DMS79 treated with DMSO at 0.1 percent for 48 hours (cell line): ENCODE data around the gene LDLRAD2.

ENCODE experiments used
- DNase-seq: peaks from one replicate; lab custom pipeline; 2025; lab: John Stamatoyannopoulos, UW

Gene LDLRAD2

DNA sequence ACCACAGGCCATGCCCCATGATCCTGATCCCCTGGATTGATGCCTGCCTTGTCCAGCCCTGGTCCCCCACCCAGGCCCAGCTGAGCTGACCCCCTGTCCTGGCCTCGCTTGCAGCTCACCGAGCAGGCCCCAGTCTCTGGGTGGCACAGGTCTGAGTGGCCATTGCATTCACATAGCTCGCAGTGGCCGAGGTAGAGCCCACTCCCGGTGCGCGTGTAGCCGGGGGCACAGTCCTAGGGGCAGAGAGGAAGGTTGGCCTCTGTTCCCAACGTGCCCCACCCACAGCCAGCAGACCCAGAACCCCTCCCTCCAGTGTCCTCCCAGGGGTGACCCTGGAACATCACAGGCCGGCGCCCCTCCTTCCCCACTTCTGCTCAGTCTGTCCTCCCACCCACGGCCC, 51.9 kb downstream of the LDLRAD2 start:
- no peak for DNase-seq

DNA sequence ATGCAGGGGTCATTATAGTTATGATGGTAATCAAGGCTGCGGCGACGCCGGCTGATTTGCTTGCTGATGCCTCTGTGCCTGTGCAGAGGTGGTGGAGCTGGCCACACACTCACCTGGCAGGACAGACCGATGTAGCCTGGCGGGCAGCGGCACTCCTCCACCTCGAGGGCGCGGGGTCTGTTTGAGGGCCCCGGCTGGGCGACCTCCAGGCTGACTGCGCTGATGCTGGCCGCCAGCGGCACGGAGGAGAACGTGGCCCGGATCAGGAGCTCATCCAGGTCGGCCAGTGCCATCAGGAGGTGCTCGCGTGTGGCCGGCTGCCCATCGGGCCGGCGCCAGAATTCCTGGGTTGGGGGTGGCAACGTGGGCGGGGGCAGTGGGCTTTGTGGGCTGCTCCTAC, 52.7 kb downstream of the LDLRAD2 start:
- DNase-seq = no peak

DNA sequence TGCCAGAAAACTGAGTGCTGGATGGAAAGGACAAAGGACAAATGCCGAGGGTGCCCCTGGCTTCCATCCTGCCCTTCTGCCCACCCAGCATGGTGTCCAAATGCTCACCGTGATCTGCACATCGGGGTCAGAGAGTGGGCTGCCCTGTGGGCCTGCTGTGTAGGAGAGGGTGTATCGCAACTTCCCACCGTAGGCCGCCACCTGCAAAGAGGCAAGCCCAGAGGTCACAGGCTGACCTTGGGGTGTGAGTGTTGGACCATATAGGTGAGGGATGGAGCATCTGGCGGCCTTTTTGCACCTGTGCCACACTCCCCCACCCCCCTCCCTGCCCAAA, 53.5 kb downstream of the LDLRAD2 start:
- DNase-seq = no peak

DNA sequence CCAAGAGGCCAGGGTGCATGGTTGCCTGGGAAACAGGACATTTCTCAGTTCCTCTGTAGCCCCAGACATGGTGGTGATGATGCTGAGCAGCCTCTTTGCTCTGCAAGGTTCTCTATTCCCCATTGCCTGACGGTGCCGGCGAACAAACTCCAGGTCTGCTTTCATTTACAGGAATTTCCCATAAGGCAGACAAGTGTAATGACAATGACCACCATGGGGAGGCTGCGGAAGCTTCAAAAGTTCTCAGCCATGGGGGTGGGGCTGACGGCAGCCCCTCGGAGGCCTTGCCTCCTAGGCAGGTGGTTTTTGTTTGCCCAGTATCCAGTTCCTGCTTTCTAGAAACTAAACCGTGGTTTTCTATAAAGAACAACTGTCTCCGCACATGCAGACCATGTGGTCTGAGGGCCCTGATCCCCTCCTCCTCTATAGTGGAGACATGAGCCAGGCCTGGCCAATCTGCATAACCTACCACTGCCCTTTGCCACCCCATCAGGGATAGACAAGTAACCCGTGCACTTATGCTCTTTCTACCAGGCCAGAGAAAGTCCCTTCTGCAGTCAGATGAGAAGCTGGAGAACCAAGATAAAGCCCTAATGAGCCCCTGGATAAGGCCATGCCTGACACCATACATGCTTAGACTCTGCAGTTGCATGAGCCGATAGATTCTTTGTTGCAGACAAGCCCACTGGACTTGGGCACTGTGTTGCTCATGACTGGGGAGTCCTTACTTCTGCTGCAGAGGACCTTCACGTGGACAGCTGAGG, 54.1 kb downstream of the LDLRAD2 start:
- no peak for DNase-seq

DNA sequence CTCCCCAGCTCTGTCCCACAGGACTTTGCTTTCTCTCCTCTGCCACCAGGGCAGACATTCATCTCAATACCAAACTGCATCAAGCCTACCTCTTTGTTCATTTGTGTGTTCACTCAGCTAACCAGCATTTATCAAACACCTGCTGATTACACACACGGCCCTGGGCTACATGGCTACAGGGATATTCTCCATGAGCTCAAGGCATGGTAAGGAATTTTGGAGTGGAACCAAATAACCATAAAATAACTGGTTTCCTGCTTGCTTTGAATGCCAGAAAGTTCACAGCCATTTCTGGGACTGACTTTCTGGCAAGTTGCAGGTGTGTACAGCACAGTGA, 54.6 kb downstream of the LDLRAD2 start:
- DNase-seq = no peak

DNA sequence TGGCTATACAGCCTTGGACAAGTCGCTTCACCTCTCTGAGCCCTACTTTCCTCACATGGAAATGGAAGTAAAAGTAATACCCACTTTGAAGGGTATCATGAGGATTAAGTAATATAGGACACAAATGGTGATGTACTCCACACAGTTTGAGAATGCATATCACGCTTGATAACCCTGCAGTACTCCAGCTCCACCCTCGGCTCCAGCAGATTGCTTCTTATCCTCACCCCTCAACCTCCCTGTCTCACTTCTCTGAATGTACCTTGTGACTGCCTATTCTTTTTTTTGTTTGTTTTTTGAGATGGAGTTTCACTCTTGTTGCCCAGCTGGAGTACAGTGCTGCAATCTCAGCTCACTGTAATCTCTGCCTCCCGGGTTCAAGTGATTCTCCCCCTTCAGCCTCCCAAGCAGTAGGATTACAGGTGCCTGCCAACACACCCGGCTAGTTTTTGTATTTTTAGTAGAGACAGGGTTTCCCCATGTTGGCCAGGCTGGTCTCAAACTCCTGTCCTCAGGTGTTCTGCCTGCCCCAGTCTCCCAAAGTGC, 55.5 kb downstream of the LDLRAD2 start:
- no peak for DNase-seq

DNA sequence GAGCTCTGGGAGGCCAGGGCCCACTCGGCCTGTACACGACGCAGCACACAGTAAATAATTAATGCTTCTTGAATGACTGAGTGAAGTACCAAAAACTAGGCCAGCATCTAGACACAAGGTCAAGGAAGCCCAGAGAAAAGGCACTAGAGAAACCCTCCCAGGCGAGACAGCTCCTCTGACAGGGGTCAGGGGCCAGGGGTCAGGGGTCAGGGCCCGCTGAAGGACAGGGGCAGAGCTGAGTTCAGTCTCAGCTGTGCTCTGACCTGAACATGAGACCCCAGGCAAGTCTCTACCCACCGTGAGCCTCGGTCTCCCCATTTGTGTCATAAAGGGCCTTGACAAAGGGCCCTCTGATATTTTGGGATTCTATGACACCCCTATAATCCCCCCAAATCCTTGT, 56.4 kb downstream of the LDLRAD2 start:
- no peak for DNase-seq

DNA sequence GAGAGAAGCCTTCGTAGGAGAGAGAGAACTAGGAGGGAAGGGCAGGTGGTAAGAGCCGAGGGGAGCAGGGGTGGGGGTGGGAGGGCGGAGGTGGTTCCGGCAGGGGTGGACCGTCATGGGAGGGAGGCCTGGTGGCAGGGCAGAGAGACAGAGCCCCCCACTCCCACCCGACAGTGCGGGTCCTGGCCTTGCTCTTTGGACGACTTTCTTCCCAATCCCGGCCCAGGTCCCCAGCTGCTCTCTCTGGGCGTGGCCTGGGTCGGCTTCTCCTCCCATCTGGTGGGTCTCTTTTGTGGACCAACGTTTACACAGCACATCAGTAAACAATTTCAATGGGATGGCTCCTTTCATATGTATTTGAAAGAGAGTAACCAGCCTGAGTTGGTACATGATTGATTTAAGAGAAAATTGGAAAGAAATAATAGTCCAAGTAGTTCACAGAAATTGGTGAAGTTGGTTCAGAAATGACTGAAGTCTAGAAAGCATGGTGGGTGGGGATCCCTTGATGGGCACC, 56.9 kb downstream of the LDLRAD2 start:
- DNase-seq = no peak

DNA sequence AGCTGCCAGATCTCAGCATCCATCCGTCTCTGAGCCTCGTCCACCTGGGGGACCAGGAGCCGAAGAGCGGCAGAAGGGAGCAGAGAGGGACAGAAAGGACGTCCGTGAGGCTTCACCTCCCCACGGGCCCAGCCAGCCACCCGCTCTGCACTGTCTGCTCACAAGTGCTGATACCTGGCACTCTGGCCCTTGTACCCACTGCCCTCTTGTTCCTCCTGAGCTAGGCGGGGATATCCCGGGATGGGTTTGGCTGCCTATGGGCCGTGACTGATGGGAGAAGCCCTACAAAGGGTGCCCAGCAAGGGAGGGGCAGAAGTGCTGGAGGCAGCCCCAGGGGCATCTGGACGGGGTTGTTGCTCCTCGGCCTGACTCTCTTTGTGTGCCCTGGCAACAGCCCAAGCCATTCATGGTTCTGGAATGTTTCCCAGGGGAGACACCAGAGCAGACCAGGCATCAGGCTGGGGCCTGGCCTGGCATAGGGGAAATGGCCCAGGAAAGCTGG, 57.6 kb downstream of the LDLRAD2 start:
- DNase-seq = peak; percentile 92

DNA sequence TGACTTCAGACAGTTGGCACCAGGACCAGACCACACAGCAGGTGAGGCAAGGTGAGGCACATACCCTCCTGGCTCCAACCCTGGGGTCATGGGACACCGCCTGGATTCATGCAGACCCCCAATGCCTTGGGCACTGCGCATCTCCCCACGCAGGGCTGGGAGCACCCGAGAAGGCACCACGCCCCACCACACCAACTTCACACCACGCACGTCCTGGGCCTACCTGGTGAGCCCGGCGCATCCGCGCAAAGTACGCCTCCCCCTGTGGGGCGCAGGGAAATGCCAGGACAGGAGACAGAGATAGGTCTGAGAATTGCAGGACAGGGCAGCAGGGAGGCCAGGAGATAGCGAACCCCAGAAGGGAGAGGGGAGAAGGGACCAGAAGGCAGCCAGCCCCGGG, 58.5 kb downstream of the LDLRAD2 start:
- DNase-seq = no peak

DNA sequence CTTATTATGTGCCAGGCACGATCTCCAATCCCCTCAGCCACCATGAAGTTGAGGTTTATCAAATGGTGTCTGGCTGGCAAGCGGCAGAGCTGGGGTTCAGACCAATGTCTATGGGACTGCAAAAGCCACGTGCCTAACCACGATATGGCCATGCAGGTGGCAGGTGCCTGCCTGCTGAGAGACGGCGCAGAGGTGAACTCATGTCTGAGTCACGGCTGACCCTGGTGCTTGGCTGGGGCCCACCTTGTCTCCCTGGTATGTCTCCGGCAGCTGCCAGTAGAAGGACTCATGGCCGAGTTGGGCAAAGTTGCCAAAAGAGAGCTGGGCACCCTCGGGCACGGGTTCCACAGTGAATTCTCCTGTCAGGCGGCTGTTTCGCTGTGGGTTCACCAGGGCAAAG, 59.9 kb downstream of the LDLRAD2 start:
- no peak for DNase-seq

DNA sequence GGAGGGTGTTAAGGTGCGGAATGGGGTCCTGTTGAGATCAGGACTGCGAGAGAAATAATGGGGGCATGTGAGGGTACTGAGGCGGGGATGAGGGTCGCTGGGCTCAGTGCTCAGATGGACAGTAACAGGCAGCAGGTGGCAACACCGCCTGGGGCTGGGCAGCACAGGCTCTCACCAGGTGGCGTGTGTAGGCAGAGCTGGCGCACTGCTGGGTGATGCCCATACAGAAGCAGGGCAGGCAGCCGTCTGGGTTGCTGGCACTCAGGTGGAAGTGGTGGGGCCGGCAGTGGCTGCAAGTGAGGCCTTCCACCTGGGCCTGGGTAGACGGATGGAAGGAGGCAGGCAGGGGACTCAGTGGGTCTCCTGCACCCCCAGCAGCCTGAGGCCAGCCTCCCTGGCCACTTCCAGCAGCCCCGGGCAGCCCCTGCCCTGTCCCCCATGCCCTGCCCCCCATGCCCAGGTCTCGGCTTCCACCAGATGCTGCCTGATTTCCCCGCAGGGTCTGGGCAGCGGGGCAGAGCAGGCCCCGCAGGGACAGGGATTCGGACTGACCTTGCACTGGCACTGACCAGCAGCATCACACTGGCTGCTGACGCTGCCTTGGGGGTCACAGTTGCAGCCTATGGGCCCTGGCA, 60.5 kb downstream of the LDLRAD2 start:
- DNase-seq = no peak

DNA sequence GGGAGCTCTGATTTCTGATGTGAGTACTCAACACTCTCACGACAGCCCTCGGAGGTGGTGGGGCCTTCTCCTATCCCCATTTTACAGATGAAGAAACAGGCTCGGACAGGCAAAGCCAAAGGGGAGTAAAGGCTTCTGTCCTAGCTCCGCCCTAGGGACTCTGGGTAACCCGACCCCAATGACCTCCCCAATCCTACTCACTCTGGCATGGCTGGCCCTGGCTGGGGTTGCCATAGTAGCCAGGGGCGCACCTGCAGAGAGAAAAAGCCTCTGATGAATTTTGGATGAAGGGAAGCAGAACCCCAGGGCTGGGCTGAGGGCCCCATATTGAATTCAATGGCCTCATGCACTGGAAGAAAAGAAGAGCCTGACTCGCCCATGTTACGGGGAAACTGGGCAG, 61.1 kb downstream of the LDLRAD2 start:
- DNase-seq = no peak

DNA sequence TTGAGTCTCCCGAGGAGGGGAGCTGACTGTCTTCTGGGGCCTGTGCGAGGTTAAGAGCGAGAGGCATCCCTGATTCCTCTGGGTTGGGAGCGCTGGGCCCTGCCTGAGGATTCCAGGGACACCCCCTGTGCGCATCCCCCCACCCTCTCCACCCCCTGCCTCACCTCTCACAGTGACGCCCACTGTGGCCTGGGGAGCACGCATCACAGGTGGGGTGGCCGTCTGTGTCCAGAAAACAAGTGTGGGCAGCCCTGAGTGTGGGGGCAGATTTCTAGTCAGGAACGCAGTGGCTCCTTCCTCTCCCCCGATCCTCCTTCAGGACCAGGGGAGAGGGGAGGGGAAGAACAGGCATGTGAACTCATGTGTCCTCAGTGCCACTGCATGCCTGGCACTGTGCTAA, 61.7 kb downstream of the LDLRAD2 start:
- DNase-seq = no peak

DNA sequence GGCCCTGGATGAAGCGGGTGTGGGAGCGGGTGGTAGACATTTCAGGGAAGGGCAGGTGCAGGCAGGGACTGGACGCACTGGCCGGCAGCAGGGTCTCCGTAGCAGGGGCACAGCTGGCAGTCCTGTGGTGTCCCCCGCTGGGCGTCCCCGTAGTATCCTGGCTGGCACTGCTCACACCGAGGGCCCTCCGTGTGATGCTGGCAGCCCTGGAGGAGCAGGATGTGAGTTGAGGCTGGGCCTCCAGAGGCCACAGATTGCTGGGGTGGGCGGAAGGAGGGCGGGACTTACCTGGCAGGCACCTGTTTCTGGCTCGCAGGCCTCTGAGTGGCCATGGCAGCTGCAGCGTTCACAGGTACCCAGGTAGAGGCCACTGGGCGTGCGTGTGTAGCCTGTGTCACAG, 62.3 kb downstream of the LDLRAD2 start:
- DNase-seq = peak; percentile 81
